Head of caudate nucleus (tissue), 42 donors: ENCODE results near the gene LRP4.

Experiments
- DNase-seq, 42 donors: peaks; one replicate each; pipeline versions ENCODE4 v3.0.0 to v3.0.0-alpha.2; 2020 to 2021; ENCODE audit warnings: mixed read lengths in 7 of 42
- intact Hi-C: fragments of 100-400 bp; cut with DNase I; formaldehyde crosslinking; loops from one replicate; pipeline ENCODE4 v1.15.0; 2022

LRP4 gene

DNA sequence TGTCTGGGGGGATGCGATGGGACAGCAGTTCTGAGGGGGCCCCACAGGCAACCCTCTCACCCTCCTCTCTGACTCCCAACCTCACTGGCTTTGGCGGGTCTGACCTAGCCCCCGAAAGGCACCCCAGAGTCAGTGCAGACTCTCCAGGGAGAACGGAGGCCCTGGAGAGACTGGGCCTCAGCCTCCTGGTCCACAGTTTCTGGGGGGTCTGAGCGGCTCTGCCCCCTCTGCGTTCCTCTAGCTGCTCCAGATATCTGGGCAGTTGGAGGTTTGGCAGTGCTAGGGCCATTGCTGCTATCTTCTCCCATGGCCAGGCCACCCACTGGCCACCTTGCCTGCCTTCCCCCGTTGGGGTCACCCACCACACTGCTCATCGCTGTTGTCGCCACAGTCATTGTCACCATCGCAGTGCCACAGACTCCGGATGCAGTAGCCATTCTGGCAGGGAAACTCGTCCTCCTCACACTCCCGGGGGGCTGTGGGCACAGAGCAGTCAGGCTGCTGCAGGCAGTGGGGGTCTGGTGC is 18.8 kb downstream of the LRP4 start:
- no peak for DNase-seq
- intact Hi-C loops: no loop called here

- DNase-seq: no peak
- intact Hi-C loops: no loop called here
Measured at GRCh38 chr11:46898396-46899095, 19.8 kb downstream of the LRP4 start.

- no peak for DNase-seq
- intact Hi-C loops: no loop called here
Measured at GRCh38 chr11:46896719-46897406, 21.5 kb downstream of the LRP4 start.

GRCh38 chr11:46895821-46896220 is 22.5 kb downstream of the LRP4 start:
- intact Hi-C loops: no loop called here
- DNase-seq: peak in 38 of 42 donors; percentile 20 to 80 (median 58)

GRCh38 chr11:46894961-46895360 is 23.4 kb downstream of the LRP4 start:
- peak in 2 of 42 donors; percentile 14 to 21 for DNase-seq
- intact Hi-C loops: no loop called here

GRCh38 chr11:46894506-46894905 is 23.8 kb downstream of the LRP4 start:
- DNase-seq: no peak
- intact Hi-C loops: no loop called here

DNA sequence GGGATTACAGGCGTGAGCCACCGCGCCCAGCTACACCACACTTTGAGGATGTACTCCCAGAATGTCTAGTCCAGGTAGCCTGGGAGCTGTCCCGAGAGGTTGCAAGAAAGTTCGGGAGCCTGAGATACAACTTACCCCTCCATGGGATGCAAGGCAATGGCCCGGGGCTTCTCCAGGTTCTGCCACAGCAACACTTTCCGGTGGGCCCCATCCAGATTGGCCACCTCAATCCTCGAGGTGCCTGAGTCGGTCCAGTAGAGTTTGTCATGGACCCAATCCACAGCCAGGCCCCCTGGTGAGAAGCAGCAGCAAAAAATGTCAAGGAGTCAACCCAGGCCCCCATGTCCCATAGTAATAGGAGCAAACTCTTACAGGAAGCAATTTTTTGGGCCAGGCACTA is 25.5 kb downstream of the LRP4 start:
- no peak for DNase-seq
- intact Hi-C loops: no loop called here

DNA sequence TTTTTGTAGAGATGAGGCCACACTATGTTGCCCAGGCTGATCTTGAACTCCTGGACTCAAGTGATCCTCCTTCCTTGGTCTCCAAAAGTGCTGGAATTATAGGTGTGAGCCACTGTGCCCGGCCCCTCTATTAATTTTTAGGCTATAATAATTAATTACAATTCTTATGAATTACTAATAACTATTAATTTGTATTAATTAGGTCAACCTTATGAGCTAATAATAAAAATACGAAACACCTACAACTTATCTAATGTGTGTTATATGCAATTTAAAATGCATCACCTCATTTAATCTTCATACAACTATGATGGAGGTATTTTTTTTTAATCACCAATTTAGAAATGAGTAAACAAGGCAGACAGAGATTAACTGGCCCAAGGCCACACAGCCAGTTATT is 26.2 kb downstream of the LRP4 start:
- no peak for DNase-seq
- intact Hi-C loops: no loop called here

DNA sequence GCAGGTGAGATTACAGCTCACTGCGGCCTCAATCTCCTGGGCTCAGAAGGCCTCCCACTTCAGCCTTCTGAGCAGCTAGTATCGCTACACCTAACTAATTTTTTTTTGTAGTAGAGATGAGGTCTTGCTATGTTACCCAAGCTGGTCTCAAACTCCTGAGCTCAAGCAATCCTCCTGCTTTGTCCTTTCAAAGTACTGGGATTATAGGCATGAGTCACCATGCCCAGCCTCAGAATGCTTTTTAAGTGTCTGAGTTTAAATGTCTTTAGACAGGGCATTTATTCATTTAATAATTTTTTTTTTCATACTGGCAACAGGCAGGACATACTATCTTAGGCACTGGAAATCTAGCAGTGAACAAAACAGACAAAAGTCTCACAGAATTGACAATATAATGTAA is 27.7 kb downstream of the LRP4 start:
- no peak for DNase-seq
- intact Hi-C loops: no loop called here

DNA sequence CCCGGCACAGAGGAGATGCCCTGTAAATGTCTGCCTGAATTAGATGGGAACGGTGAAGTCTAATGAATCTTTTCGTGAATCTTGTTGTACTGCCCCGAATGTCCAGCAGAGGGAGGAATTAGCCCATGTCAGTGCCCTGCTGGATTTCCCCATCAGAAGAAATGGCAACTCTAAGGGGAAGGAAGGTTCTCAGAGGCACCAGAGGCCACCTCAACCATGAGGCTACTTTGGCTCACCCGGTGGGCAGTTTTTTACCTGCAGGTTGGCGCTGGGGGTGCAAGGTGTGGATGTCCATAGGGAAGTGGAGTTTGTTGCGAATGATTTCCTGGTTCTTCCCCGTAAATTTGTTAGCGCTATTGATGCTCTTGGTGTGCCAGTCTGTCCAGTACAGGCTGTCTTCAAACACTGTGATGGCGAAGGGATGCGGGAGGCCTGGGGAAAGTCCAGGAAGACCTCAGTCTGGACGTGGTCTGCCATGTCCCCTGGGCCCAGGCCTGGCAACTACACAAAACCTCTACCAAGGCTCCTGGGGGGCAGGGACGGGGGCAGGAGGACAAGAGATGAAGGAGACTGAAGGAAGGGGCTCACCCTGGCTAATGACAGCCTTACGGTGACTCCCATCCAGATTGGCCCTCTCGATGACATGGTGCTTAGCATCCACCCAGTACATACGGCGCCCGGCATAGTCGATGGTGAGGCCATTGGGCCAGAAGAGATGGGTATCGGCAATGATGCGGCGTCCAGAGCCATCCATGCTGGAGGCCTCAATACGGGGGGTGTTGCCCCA is 28.5 kb downstream of the LRP4 start:
- peak; percentile 26 to 95 (median 83) for DNase-seq
- intact Hi-C loops: loop anchor here (2.0 kb wide), 1 partner anchor 263 kb away; no protein-coding TSS in a partner anchor

DNA sequence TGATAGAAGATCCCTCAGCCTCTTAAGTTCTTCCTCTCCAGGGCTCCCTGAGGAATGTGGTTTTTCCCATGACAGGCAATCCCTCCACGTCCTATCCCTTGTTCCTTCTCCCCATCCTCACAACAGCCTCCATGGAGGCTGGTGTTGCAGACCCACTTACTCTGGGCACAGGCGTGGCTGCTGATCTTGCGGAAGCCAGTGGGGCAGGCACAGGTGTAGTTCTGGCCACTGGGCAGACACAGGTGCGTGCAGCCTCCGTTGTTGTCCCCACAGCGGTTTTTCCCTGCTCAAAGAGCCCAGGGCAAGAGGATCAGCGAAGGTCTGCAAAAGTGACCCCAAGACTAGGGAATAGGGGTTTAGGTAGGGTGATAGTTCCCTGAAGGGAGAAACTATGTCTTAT is 29.1 kb downstream of the LRP4 start:
- intact Hi-C loops: loop anchor here (2.0 kb wide), 1 partner anchor 264 kb away; no protein-coding TSS in a partner anchor

GRCh38 chr11:46888636-46889035 is 29.7 kb downstream of the LRP4 start:
- no peak for DNase-seq
- intact Hi-C loops: loop anchor here (2.0 kb wide), 1 partner anchor 264 kb away; no protein-coding TSS in a partner anchor

More for the DNA sequence above, 29.1 kb downstream of the LRP4 start:
- DNase-seq: no peak

GRCh38 chr11:46886211-46886610 is 32.1 kb downstream of the LRP4 start:
- DNase-seq: no peak
- intact Hi-C loops: no loop called here

GRCh38 chr11:46879056-46879585 is 39.2 kb downstream of the LRP4 start:
- intact Hi-C loops: no loop called here
- no peak for DNase-seq

- intact Hi-C loops: no loop called here
- no peak for DNase-seq
Measured at GRCh38 chr11:46877580-46877979, 40.8 kb downstream of the LRP4 start.

GRCh38 chr11:46876471-46876870 is 41.9 kb downstream of the LRP4 start:
- intact Hi-C loops: no loop called here

DNA sequence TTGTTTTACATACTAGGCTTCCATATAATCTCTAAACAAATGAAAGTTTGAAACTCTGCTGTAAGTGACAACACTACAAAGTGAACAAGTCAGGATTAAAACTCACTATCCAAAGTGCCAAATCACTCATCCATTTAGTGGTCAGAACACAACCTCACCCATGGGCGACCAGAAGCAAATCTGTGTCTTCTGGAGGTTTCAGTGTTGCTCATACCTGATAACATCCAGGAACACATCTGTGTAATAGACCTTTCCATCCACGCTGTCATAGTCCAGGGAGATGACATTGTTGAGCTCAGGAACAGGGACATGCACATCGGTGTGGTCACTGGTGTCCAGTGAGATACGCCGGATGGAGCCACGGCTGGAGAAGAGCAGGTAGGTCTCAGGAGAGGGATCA is 43.8 kb downstream of the LRP4 start:
- intact Hi-C loops: no loop called here

More at GRCh38 chr11:46876471-46876870, 41.9 kb downstream of the LRP4 start:
- no peak for DNase-seq

GRCh38 chr11:46868912-46869311 is 49.4 kb downstream of the LRP4 start:
- intact Hi-C loops: no loop called here
- no peak for DNase-seq

More for the DNA sequence above, 43.8 kb downstream of the LRP4 start:
- DNase-seq: no peak

DNA sequence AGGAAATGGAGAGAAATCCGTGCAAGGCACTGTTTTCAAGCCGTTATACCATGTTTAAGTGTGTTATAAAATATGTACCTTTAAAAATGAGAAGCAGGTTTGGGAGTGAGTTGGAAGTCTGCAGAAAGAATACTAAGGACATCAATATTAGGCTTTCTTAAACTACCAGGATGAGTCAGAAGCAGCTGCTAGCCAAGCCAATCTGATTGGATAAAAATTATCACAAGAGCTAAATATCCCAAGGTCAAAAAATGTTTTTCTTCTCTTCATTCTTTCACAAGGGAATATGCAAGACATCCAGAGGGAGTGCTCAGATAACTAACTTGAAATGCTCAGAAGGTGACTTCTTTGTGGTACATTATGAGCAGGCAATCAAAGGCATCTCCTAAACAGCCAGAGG is 53.0 kb downstream of the LRP4 start:
- no peak for DNase-seq
- intact Hi-C loops: no loop called here
